H9 (cell line): ENCODE data around the gene MARK4. TPM values are rescaled to one million over a fixed set of nuclear protein-coding genes. Genes with fewer than 3 reads are reported as not detected.

Source experiments
- DNase-seq: peaks from one replicate; pipeline ENCODE4 v3.0.0-alpha.2; 2017
- H2AFZ ChIP-seq: one replicate; pipeline ENCODE4 v1.6.1; 2013; ENCODE audit warnings: mild to moderate bottlenecking, low read length, control low read depth, moderate library complexity
- H2AK5ac ChIP-seq: 2 replicates; pipeline ENCODE4 v1.6.1; 2013; ENCODE audit warnings: low read length, control low read depth, mixed read lengths; ENCODE audit not compliant: insufficient read length
- H2BK120ac ChIP-seq: one replicate; pipeline ENCODE4 v1.6.1; 2013; ENCODE audit warnings: low read depth, mild to moderate bottlenecking, low read length, control low read depth, inconsistent platforms; ENCODE audit not compliant: poor library complexity, severe bottlenecking
- H2BK12ac ChIP-seq: 2 replicates; pipeline ENCODE4 v1.6.1; 2013; ENCODE audit warnings: low read length, control low read depth, mixed read lengths, low read depth; ENCODE audit not compliant: insufficient read length
- H2BK15ac ChIP-seq: 2 replicates; pipeline ENCODE4 v1.6.1; 2013; ENCODE audit warnings: low read depth, low read length, control low read depth
- H2BK20ac ChIP-seq: one replicate; pipeline ENCODE4 v1.6.1; 2013; ENCODE audit warnings: low read depth, mild to moderate bottlenecking, low read length, control low read depth, inconsistent platforms; ENCODE audit not compliant: poor library complexity, severe bottlenecking
- H2BK5ac ChIP-seq: 2 replicates; pipeline ENCODE4 v1.6.1; 2013; ENCODE audit warnings: low read length, control low read depth, mixed read lengths; ENCODE audit not compliant: insufficient read length
- H3K14ac ChIP-seq: 2 replicates; pipeline ENCODE4 v1.6.1; 2013; ENCODE audit warnings: low read length, control low read depth; ENCODE audit not compliant: insufficient read depth
- H3K18ac ChIP-seq: 2 replicates; pipeline ENCODE4 v1.6.1; 2013; ENCODE audit warnings: low read depth, mild to moderate bottlenecking, mixed read lengths, low read length, control low read depth; ENCODE audit not compliant: insufficient read length
- H3K23ac ChIP-seq: 2 replicates; pipeline ENCODE4 v1.6.1; 2013; ENCODE audit warnings: low read length, control low read depth, mixed read lengths, low read depth; ENCODE audit not compliant: insufficient read length
- H3K23me2 ChIP-seq: 2 replicates; pipeline ENCODE4 v1.6.1; 2013; ENCODE audit warnings: low read depth, mild to moderate bottlenecking, mixed read lengths, low read length, control low read depth; ENCODE audit not compliant: insufficient read length, poor library complexity, severe bottlenecking
- H3K27ac ChIP-seq: 2 replicates; pipeline ENCODE4 v1.5.1; 2013; ENCODE audit warnings: low read length, control low read depth, mixed read lengths, low read depth; ENCODE audit not compliant: insufficient read length
- H3K27me3 ChIP-seq: 2 replicates; pipeline ENCODE4 v1.6.1; 2013; ENCODE audit warnings: low read length, control low read depth, inconsistent platforms; ENCODE audit not compliant: insufficient read depth
- H3K4ac ChIP-seq: 2 replicates; pipeline ENCODE4 v1.6.1; 2013; ENCODE audit warnings: low read depth, mild to moderate bottlenecking, control low read depth, inconsistent platforms, low read length, moderate library complexity
- H3K4me1 ChIP-seq: 2 replicates; pipeline ENCODE4 v1.6.1; 2013; ENCODE audit warnings: low read length, control low read depth, inconsistent platforms; ENCODE audit not compliant: insufficient read depth
- H3K4me2 ChIP-seq: 2 replicates; pipeline ENCODE4 v1.6.1; 2013; ENCODE audit warnings: low read length, control low read depth, mixed read lengths; ENCODE audit not compliant: insufficient read length, insufficient read depth
- H3K56ac ChIP-seq: 2 replicates; pipeline ENCODE4 v1.6.1; 2013; ENCODE audit warnings: low read depth, mild to moderate bottlenecking, mixed read lengths, low read length, control low read depth; ENCODE audit not compliant: insufficient read length
- H3K79me1 ChIP-seq: 2 replicates; pipeline ENCODE4 v1.6.1; 2013; ENCODE audit warnings: low read depth, mild to moderate bottlenecking, moderate library complexity, low read length, control low read depth, inconsistent platforms; ENCODE audit not compliant: insufficient read depth, poor library complexity, severe bottlenecking
- H3K79me2 ChIP-seq: 2 replicates; pipeline ENCODE4 v1.6.1; 2013; ENCODE audit warnings: low read length, control low read depth, inconsistent platforms; ENCODE audit not compliant: insufficient read depth
- H3K9ac ChIP-seq: 2 replicates; pipeline ENCODE4 v1.6.1; 2013; ENCODE audit warnings: low read length, control low read depth, mixed read lengths; ENCODE audit not compliant: insufficient read length; ENCODE audit errors: extremely low read depth
- H3K9me3 ChIP-seq: one replicate; pipeline ENCODE4 v1.6.1; 2013; ENCODE audit warnings: low read depth, low read length, inconsistent platforms; ENCODE audit not compliant: control insufficient read depth
- H3T11ph ChIP-seq: one replicate; pipeline ENCODE4 v1.6.1; 2013; ENCODE audit warnings: mild to moderate bottlenecking, low read length, control low read depth, inconsistent platforms
- H4K20me1 ChIP-seq: one replicate; pipeline ENCODE4 v1.6.1; 2013; ENCODE audit not compliant: control insufficient read depth, insufficient read length, insufficient read depth
- H4K5ac ChIP-seq: 2 replicates; pipeline ENCODE4 v1.6.1; 2013; ENCODE audit warnings: low read depth, mild to moderate bottlenecking, mixed read lengths, low read length, control low read depth; ENCODE audit not compliant: insufficient read length
- H4K8ac ChIP-seq: replicated peaks from 2 replicates; pipeline ENCODE4 v1.6.1; 2013; ENCODE audit warnings: low read length, control low read depth, mixed read lengths, low read depth; ENCODE audit not compliant: insufficient read length
- H4K91ac ChIP-seq: 2 replicates; pipeline ENCODE4 v1.6.1; 2013; ENCODE audit warnings: low read depth, mild to moderate bottlenecking, moderate library complexity, mixed read lengths, low read length, control low read depth; ENCODE audit not compliant: insufficient read length
- H3K27ac Mint-ChIP-seq, 3 experiments: 2 replicates in 2 of 3; 3 replicates in 1 of 3; pipeline ENCODE4 v1.8.0; 2020 to 2021; ENCODE audit warnings: mixed read lengths in 3 of 3, mild to moderate bottlenecking in 1 of 3, moderate library complexity in 1 of 3
- H3K27me3 Mint-ChIP-seq: 2 replicates; pipeline ENCODE4 v1.8.0; 2021; ENCODE audit warnings: low read depth, mild to moderate bottlenecking, moderate library complexity, mixed read lengths
- H3K36me3 Mint-ChIP-seq, 3 experiments: 2 replicates in 2 of 3; 3 replicates in 1 of 3; pipeline ENCODE4 v1.8.0; 2020 to 2021; ENCODE audit warnings: low read depth in 3 of 3, mixed read lengths in 3 of 3; ENCODE audit not compliant: insufficient read depth in 1 of 3
- H3K4me1 Mint-ChIP-seq, 2 experiments: 2 replicates each; pipeline ENCODE4 v1.8.0; 2020; ENCODE audit warnings: mixed read lengths in 2 of 2
- H3K4me3 Mint-ChIP-seq, 2 experiments: 2 replicates in 1 of 2; 3 replicates in 1 of 2; pipeline ENCODE4 v1.8.0; 2020 to 2021; ENCODE audit warnings: mild to moderate bottlenecking in 2 of 2, mixed read lengths in 2 of 2, moderate library complexity in 1 of 2
- H3K9me3 Mint-ChIP-seq, 2 experiments: 2 replicates in 1 of 2; 3 replicates in 1 of 2; pipeline ENCODE4 v1.8.0; 2020; ENCODE audit warnings: mild to moderate bottlenecking in 2 of 2, mixed read lengths in 2 of 2, moderate library complexity in 1 of 2
- WGBS: extraction: QIAGEN DNeasy Blood & Tissue Kit; methylation state at CpG from one replicate; pipeline ENCODE4 v1.1.7; 2013; ENCODE audit warnings: missing lambda C conversion rate, low lambda C conversion rate, mixed read lengths; ENCODE audit not compliant: insufficient read length; ENCODE audit errors: extremely low coverage; 5-methylcytosine and 5-hydroxymethylcytosine counted together
- total RNA-seq: library from RNA; stranded (reverse); gene quantifications from 2 replicates; pipeline ENCODE4 v1.2.1, GENCODE V29; 2021
- TF ChIP-seq, protein P1 (sequence below): fragments of 200-600 bp; sonication (generic); conservative IDR thresholded peaks from 3 replicates; pipeline ENCODE4 v1.8.0; 2021; ENCODE audit warnings: antibody characterized with exemption, mild to moderate bottlenecking

Gene MARK4
- total RNA-seq, 1 experiment from 2014 or later = 44.7 TPM

DNA sequence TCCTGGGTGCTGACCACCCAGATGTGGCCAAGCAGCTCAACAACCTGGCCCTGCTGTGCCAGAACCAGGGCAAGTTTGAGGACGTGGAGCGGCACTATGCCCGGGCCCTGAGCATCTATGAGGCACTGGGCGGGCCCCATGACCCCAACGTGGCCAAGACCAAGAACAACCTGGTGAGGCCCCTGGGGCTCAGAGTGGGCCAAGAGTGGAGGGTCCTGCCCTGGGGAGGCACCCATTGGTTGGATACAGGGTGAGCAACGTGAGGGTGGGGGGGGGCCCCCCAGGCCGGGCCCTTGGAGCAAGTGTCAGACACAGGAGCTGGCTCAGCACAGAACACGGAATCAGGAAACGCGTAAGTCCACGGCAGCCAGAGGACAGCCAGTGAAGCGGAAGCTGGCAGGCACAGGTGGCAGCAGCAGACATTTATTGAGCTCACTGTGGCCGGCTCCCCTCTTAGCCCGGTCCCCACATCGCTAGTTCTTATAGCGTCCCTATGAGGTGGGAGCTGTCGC, 98.4 kb downstream of the MARK4 start:
- Histone ChIP-seq H2AK5ac (no peak overlapping the region), H2BK12ac (no peak overlapping the region), H3K56ac (no peak overlapping the region), H3K27me3 (no peaks in the 10 kb centered on the region), H2BK20ac (no peak overlapping the region), H4K20me1 (peaks cover 2% of the 10 kb centered on the region), H3K79me1 (no peaks in the 10 kb centered on the region), H2BK5ac (no peak overlapping the region), H4K5ac (no peak overlapping the region), H4K8ac (no peak overlapping the region), H3K4me1 (no peaks in the 10 kb centered on the region), H4K91ac (no peak overlapping the region), H3K18ac (no peak overlapping the region), H2BK120ac (no peak overlapping the region), H3K9me3 (no peaks in the 10 kb centered on the region), H2BK15ac (no peak overlapping the region), H2AFZ (no peak overlapping the region), H3K4me2 (no peak overlapping the region), H3K23ac (no peak overlapping the region), H3K27ac (no peak overlapping the region), H3K14ac (no peak overlapping the region), H3K9ac (no peak overlapping the region), H3K4ac (no peak overlapping the region), H3K79me2 (no peaks in the 10 kb centered on the region), H3K23me2 (no peaks in the 10 kb centered on the region), H3T11ph (no peak overlapping the region)
- Mint-ChIP-seq H3K4me3 (no peak overlapping the region), H3K27me3 (peaks cover 2% of the 10 kb centered on the region; the same call in 1 of the 2 replicates), H3K9me3 (no peaks in the 10 kb centered on the region), H3K4me1 (peaks cover 8 to 20% of the 10 kb centered on the region in 2 experiments; a peak in 3 of 4 replicates), H3K27ac (no peak overlapping the region), H3K36me3 (peaks cover 23 to 56% (median 49%) of the 10 kb centered on the region in 3 experiments; a peak in 6 of 7 replicates)
- no peak for DNase-seq
- no CpG with 5 or more reads among the region's 17 CpGs for WGBS
- TF ChIP-seq, protein P1, sequence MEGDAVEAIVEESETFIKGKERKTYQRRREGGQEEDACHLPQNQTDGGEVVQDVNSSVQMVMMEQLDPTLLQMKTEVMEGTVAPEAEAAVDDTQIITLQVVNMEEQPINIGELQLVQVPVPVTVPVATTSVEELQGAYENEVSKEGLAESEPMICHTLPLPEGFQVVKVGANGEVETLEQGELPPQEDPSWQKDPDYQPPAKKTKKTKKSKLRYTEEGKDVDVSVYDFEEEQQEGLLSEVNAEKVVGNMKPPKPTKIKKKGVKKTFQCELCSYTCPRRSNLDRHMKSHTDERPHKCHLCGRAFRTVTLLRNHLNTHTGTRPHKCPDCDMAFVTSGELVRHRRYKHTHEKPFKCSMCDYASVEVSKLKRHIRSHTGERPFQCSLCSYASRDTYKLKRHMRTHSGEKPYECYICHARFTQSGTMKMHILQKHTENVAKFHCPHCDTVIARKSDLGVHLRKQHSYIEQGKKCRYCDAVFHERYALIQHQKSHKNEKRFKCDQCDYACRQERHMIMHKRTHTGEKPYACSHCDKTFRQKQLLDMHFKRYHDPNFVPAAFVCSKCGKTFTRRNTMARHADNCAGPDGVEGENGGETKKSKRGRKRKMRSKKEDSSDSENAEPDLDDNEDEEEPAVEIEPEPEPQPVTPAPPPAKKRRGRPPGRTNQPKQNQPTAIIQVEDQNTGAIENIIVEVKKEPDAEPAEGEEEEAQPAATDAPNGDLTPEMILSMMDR = no peak
